Endothelial cell (in vitro differentiated cells): ENCODE results near the gene CTDSPL2. TPM values are rescaled to one million over a fixed set of nuclear protein-coding genes. Genes with fewer than 3 reads are reported as not detected.
A peak's percentile ranks its signal among the peaks of the same experiment; 100 is the strongest.
"Not testable (repeated sequence)": the region's sequence is repeated elsewhere in the genome, so short reads cannot be mapped to it uniquely, and the experiment has no call there.

Experiments
- DNase-seq: peaks from one replicate; pipeline ENCODE4 v3.0.0; 2021; ENCODE audit warnings: low spot score
- H3K27ac Mint-ChIP-seq: one replicate; pipeline ENCODE4 v1.8.0; 2021; ENCODE audit warnings: mixed read lengths, inconsistent platforms; ENCODE audit not compliant: unreplicated experiment
- H3K27me3 Mint-ChIP-seq: one replicate; pipeline ENCODE4 v1.8.0; 2021; ENCODE audit warnings: mild to moderate bottlenecking, moderate library complexity, mixed read lengths, inconsistent platforms; ENCODE audit not compliant: unreplicated experiment
- H3K36me3 Mint-ChIP-seq: one replicate; pipeline ENCODE4 v1.8.0; 2021; ENCODE audit warnings: mild to moderate bottlenecking, low read depth, mixed read lengths, inconsistent platforms; ENCODE audit not compliant: unreplicated experiment
- H3K4me1 Mint-ChIP-seq: one replicate; pipeline ENCODE4 v1.8.0; 2021; ENCODE audit warnings: mild to moderate bottlenecking, mixed read lengths, inconsistent platforms; ENCODE audit not compliant: unreplicated experiment
- H3K4me3 Mint-ChIP-seq: one replicate; pipeline ENCODE4 v1.8.0; 2021; ENCODE audit warnings: mild to moderate bottlenecking, mixed read lengths, inconsistent platforms; ENCODE audit not compliant: unreplicated experiment
- H3K9me3 Mint-ChIP-seq: one replicate; pipeline ENCODE4 v1.8.0; 2021; ENCODE audit warnings: mixed read lengths, inconsistent platforms; ENCODE audit not compliant: unreplicated experiment
- total RNA-seq: library from RNA; stranded (reverse); fragmentation: NEBNext Ultra II Directional; extraction: Animal tissue kit (Norgen Biotek cat#: 25700); gene quantifications from one replicate; pipeline ENCODE4 v1.2.1, GENCODE V29; 2021; ENCODE audit not compliant: unreplicated experiment
- TF ChIP-seq, protein P1 (sequence below): fragments of 200-600 bp; sonication (generic); IDR thresholded peaks from one replicate; pipeline ENCODE4 v1.5.0; 2021; ENCODE audit warnings: antibody characterized with exemption; ENCODE audit not compliant: unreplicated experiment

The CTDSPL2 gene
- total RNA-seq, 1 donor from 2014 or later = 40.9 TPM

DNA sequence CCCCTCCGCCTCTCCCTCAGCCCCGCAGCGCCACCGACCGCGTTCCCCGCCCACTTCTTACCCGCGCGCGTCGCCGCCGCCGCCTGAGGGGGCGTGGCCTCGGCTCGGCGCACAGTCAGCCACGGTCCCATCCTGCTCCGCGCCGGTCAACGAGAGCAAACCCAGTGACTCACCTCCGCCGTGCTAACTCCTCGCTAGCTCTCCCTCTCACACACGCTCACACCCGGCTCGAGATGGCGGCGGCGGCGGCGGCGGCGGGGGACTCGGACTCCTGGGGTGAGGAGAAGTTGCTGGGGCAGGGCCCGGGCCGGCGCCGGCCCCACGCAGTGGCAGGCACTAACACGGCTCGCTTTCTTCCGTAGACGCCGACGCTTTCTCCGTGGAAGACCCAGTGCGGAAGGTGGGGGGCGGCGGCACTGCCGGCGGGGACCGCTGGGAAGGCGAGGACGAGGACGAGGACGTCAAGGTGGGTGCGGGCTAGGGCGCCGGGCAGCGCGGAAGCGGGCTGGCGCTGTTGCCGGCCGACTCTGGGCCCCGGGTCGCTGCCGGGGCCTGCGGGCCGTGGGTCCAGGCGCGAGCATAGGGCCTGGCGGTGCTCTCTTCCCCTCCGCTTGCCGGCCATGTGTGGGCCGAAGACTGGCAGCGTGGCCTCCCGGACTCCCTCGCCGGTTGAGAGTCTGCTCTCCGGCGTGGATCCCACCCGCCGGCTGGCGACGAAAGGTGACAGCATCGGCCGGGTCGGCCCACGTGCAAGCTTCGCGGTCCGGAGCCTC is 109.7 kb downstream of the CTDSPL2 start, which contains the start of gene EIF3J:
Gene EIF3J, plus strand, starts transcription at position 186 of the 773 bp plus-strand sequence. Its CDS starts 48 bp downstream, at position 234.
- no peaks in the 10 kb centered on the region for H3K9me3 Mint-ChIP-seq
- H3K27ac Mint-ChIP-seq = peak within 1 kb of the TSS; percentile 86
- peaks cover 3% of the 10 kb centered on the region for H3K27me3 Mint-ChIP-seq
- peak within 1 kb of the TSS; percentile 93 for H3K4me3 Mint-ChIP-seq
- DNase-seq = peak; percentile 92
- H3K36me3 Mint-ChIP-seq = peaks cover 8% of the 10 kb centered on the region
- TF ChIP-seq, protein P1, sequence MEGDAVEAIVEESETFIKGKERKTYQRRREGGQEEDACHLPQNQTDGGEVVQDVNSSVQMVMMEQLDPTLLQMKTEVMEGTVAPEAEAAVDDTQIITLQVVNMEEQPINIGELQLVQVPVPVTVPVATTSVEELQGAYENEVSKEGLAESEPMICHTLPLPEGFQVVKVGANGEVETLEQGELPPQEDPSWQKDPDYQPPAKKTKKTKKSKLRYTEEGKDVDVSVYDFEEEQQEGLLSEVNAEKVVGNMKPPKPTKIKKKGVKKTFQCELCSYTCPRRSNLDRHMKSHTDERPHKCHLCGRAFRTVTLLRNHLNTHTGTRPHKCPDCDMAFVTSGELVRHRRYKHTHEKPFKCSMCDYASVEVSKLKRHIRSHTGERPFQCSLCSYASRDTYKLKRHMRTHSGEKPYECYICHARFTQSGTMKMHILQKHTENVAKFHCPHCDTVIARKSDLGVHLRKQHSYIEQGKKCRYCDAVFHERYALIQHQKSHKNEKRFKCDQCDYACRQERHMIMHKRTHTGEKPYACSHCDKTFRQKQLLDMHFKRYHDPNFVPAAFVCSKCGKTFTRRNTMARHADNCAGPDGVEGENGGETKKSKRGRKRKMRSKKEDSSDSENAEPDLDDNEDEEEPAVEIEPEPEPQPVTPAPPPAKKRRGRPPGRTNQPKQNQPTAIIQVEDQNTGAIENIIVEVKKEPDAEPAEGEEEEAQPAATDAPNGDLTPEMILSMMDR = no peak
- peaks cover 12% of the 10 kb centered on the region for H3K4me1 Mint-ChIP-seq

GRCh38 chr15:44537735-44538240 is 110.4 kb downstream of the CTDSPL2 start:
- H3K27me3 Mint-ChIP-seq = peaks cover under 1% of the 10 kb centered on the region
- DNase-seq = no peak

GRCh38 chr15:44541282-44541958 is 114.0 kb downstream of the CTDSPL2 start:
- peak overlapping the region; percentile 4 for H3K27ac Mint-ChIP-seq
- DNase-seq = no peak
- no peak overlapping the region for H3K4me3 Mint-ChIP-seq
- H3K27me3 Mint-ChIP-seq = no peaks in the 10 kb centered on the region
- H3K36me3 Mint-ChIP-seq = peaks cover 5% of the 10 kb centered on the region
- TF ChIP-seq, protein P1 = no peak
- peaks cover 8% of the 10 kb centered on the region for H3K4me1 Mint-ChIP-seq
- no peaks in the 10 kb centered on the region for H3K9me3 Mint-ChIP-seq

More at GRCh38 chr15:44537735-44538240, 110.4 kb downstream of the CTDSPL2 start:
- no peaks in the 10 kb centered on the region for H3K9me3 Mint-ChIP-seq
- TF ChIP-seq, protein P1 = no peak
- peaks cover 8% of the 10 kb centered on the region for H3K36me3 Mint-ChIP-seq
- H3K27ac Mint-ChIP-seq = peak overlapping the region; percentile 58
- H3K4me3 Mint-ChIP-seq = peak overlapping the region; percentile 92
- H3K4me1 Mint-ChIP-seq = peaks cover 12% of the 10 kb centered on the region

- Mint-ChIP-seq H3K27me3 (no peaks in the 10 kb centered on the region), H3K9me3 (no peaks in the 10 kb centered on the region), H3K27ac (no peak overlapping the region), H3K4me1 (peaks cover 8% of the 10 kb centered on the region), H3K4me3 (no peak overlapping the region), H3K36me3 (peaks cover 5% of the 10 kb centered on the region)
- TF ChIP-seq, protein P1 = no peak
- DNase-seq = no peak
Measured at GRCh38 chr15:44542596-44542995, 115.2 kb downstream of the CTDSPL2 start.

- H3K27ac Mint-ChIP-seq, H3K4me3 Mint-ChIP-seq, H3K4me1 Mint-ChIP-seq, DNase-seq, H3K27me3 Mint-ChIP-seq, H3K36me3 Mint-ChIP-seq, H3K9me3 Mint-ChIP-seq: not testable (repeated sequence)
Measured at GRCh38 chr15:44544745-44545144, 117.3 kb downstream of the CTDSPL2 start.
